ENCODE data around the gene CBLC.

CBLC gene

DNA sequence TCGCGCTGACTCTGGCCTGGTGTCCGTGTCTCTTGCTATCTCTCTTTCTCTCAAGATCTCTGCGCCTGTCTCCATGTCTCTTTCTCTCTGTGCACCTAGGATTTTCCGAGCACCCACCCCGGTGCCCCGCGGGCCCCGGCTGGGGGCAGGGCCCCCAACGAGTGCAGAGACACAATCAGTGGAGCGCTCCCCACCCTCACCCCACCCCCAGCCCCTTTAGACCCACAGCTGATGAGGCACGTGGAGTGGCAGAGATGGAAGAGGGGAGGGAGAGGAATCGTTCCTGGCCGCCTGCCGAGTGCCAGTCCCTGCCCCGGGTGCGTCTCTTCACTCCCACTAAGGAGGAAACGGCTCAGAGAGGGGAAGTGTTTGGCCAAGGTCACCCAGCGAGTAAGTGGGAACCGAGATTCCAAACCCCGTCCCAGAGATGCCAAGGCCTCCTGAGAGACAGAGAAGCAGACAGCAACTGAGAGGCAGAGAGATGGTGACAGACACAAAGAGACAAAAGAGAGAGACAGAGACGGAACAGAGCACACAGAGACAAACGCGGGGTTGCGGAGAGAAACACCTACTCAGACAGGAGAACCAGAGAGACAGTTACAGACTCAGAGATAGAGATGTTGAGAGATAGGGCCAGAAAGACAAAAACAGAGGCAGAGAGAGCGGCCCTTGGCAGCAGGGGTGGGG is 29.8 kb upstream of the CBLC start:
- peak overlapping the region; percentile 95 for H3K56ac ChIP-seq (ENCODE audit: low read length)
- no peak overlapping the region for H3K23ac ChIP-seq (ENCODE audit: low read length)
- H2AK5ac ChIP-seq (ENCODE audit: low read length): no peak overlapping the region
- peak overlapping the region; percentile 95 for H3K4me2 ChIP-seq (ENCODE audit: low read length)
- H3K79me2 ChIP-seq (ENCODE audit: control insufficient read depth, insufficient read depth, low read length): no peaks in the 10 kb centered on the region
- H3K4me3 ChIP-seq (ENCODE audit: low read length): peak overlapping the region; percentile 71
- WGBS (ENCODE audit: extremely low coverage, insufficient coverage, low lambda C conversion rate): no CpG with 5 or more reads among the region's 26 CpGs
- no peaks in the 10 kb centered on the region for H3K79me1 ChIP-seq (ENCODE audit: low read length)
- no peak overlapping the region for H4K8ac ChIP-seq (ENCODE audit: low read depth, low read length)
- H3K36me3 ChIP-seq (ENCODE audit: control insufficient read depth, insufficient read depth, low read length): no peaks in the 10 kb centered on the region
- no peak overlapping the region for H2BK5ac ChIP-seq (ENCODE audit: low read length)
- H3K18ac ChIP-seq (ENCODE audit: low read length): peak overlapping the region; percentile 95
- H3K9ac ChIP-seq (ENCODE audit: low read length): peak overlapping the region; percentile 55
- H3K27me3 ChIP-seq (ENCODE audit: insufficient read depth, low read length, poor library complexity): peaks cover 3% of the 10 kb centered on the region
- H3K4ac ChIP-seq (ENCODE audit: low read depth, low read length): no peak overlapping the region
- no peak overlapping the region for H2BK120ac ChIP-seq (ENCODE audit: low read depth, low read length)
- no peak overlapping the region for H2BK15ac ChIP-seq (replicated peaks; ENCODE audit: low read depth)
- DNase-seq: peak; percentile 79
- H3K4me1 ChIP-seq (ENCODE audit: control insufficient read depth, low read depth, low read length): peaks cover under 1% of the 10 kb centered on the region
- no peak overlapping the region for H3K27ac ChIP-seq (ENCODE audit: low read depth, low read length)
- H4K5ac ChIP-seq (ENCODE audit: low read length): no peak overlapping the region

GRCh38 chr19:44748426-44749254 is 29.1 kb upstream of the CBLC start, which contains the start of gene BCL3:
Gene BCL3, plus strand, starts transcription at chr19:44748708. Its CDS starts 83 bp downstream, at chr19:44748791.
- Histone ChIP-seq H3K56ac (ENCODE audit: low read length) (peak within 1 kb of the TSS; percentile 95), H3K4me3 (ENCODE audit: low read length) (peak within 1 kb of the TSS; percentile 71), H2BK15ac (replicated peaks; ENCODE audit: low read depth) (no peak within 1 kb of the TSS), H3K4me2 (ENCODE audit: low read length) (peak within 1 kb of the TSS; percentile 95), H3K27ac (ENCODE audit: low read depth, low read length) (no peak within 1 kb of the TSS), H3K18ac (ENCODE audit: low read length) (peak within 1 kb of the TSS; percentile 95), H3K79me1 (ENCODE audit: low read length) (no peaks in the 10 kb centered on the region), H2AK5ac (ENCODE audit: low read length) (no peak within 1 kb of the TSS), H4K5ac (ENCODE audit: low read length) (no peak within 1 kb of the TSS), H3K79me2 (ENCODE audit: control insufficient read depth, insufficient read depth, low read length) (no peaks in the 10 kb centered on the region), H3K9ac (ENCODE audit: low read length) (peak within 1 kb of the TSS; percentile 71), H3K4me1 (ENCODE audit: control insufficient read depth, low read depth, low read length) (peaks cover 3% of the 10 kb centered on the region), H4K8ac (ENCODE audit: low read depth, low read length) (no peak within 1 kb of the TSS), H3K4ac (ENCODE audit: low read depth, low read length) (peak within 1 kb of the TSS; percentile 56), H2BK5ac (ENCODE audit: low read length) (no peak within 1 kb of the TSS), H2BK120ac (ENCODE audit: low read depth, low read length) (no peak within 1 kb of the TSS), H3K27me3 (ENCODE audit: insufficient read depth, low read length, poor library complexity) (peaks cover 3% of the 10 kb centered on the region), H3K23ac (ENCODE audit: low read length) (no peak within 1 kb of the TSS), H3K36me3 (ENCODE audit: control insufficient read depth, insufficient read depth, low read length) (no peaks in the 10 kb centered on the region)
- WGBS (ENCODE audit: extremely low coverage, insufficient coverage, low lambda C conversion rate): no CpG with 5 or more reads among the region's 88 CpGs
- DNase-seq: no peak

DNA sequence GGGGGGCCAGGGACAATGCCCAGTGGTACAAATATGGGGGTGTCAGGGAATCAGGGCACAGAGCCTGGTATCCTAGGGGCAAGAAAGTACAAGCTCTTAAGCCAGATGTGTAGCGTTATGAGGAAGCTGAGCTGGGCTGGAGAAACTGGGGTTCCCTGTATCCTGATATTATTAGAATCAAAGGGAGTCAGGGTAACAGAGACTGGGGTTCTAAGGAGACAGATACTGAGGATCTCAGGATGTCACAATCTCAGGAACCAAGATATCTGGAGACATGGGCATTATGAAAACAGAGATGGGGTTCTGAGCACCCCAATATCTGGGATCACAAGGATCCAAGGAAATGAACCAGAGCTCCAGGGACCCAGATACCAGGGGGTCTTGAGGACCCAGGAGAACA is 28.4 kb upstream of the CBLC start:
- peaks cover 3% of the 10 kb centered on the region for H3K4me1 ChIP-seq (ENCODE audit: control insufficient read depth, low read depth, low read length)
- no peaks in the 10 kb centered on the region for H3K36me3 ChIP-seq (ENCODE audit: control insufficient read depth, insufficient read depth, low read length)
- no peak overlapping the region for H2BK120ac ChIP-seq (ENCODE audit: low read depth, low read length)
- H4K8ac ChIP-seq (ENCODE audit: low read depth, low read length): no peak overlapping the region
- no peak overlapping the region for H3K23ac ChIP-seq (ENCODE audit: low read length)
- H2BK15ac ChIP-seq (replicated peaks; ENCODE audit: low read depth): no peak overlapping the region
- no peak overlapping the region for H3K9ac ChIP-seq (ENCODE audit: low read length)
- peak overlapping the region; percentile 82 for H3K56ac ChIP-seq (ENCODE audit: low read length)
- no peak overlapping the region for H3K27ac ChIP-seq (ENCODE audit: low read depth, low read length)
- no peaks in the 10 kb centered on the region for H3K79me1 ChIP-seq (ENCODE audit: low read length)
- no peak overlapping the region for H2BK5ac ChIP-seq (ENCODE audit: low read length)
- no peak for DNase-seq
- no peak overlapping the region for H4K5ac ChIP-seq (ENCODE audit: low read length)
- H3K4me2 ChIP-seq (ENCODE audit: low read length): no peak overlapping the region
- H3K27me3 ChIP-seq (ENCODE audit: insufficient read depth, low read length, poor library complexity): peaks cover 3% of the 10 kb centered on the region
- no peak overlapping the region for H3K4me3 ChIP-seq (ENCODE audit: low read length)
- no peak overlapping the region for H3K4ac ChIP-seq (ENCODE audit: low read depth, low read length)
- no peaks in the 10 kb centered on the region for H3K79me2 ChIP-seq (ENCODE audit: control insufficient read depth, insufficient read depth, low read length)
- WGBS (ENCODE audit: extremely low coverage, insufficient coverage, low lambda C conversion rate): no CpG with 5 or more reads among the region's 1 CpG
- H3K18ac ChIP-seq (ENCODE audit: low read length): peak overlapping the region; percentile 95
- H2AK5ac ChIP-seq (ENCODE audit: low read length): no peak overlapping the region

DNA sequence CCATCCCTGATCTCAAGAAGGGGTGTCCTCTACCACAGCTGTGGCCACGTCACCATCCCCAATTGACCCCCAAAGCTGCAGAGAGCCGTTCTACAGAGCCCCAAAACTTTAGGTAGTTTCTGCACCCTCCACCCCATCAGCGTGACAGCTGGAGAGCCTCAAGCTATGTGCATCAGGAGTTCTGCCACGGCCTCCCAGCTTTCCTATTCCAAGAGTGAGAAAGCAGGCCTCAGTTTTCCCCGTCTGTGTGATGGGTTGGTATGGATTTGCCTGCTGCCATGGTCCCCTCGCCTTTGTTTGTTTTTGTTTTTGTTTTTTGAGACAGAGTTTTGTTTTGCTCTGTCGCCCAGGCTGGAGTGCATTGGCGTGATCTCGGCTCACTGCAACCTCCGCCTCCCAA is 27.7 kb upstream of the CBLC start:
- Histone ChIP-seq H3K4ac (ENCODE audit: low read depth, low read length) (no peak overlapping the region), H3K4me3 (ENCODE audit: low read length) (no peak overlapping the region), H3K27me3 (ENCODE audit: insufficient read depth, low read length, poor library complexity) (peaks cover 3% of the 10 kb centered on the region), H2BK120ac (ENCODE audit: low read depth, low read length) (no peak overlapping the region), H3K27ac (ENCODE audit: low read depth, low read length) (no peak overlapping the region), H2BK15ac (replicated peaks; ENCODE audit: low read depth) (no peak overlapping the region), H3K56ac (ENCODE audit: low read length) (no peak overlapping the region), H3K36me3 (ENCODE audit: control insufficient read depth, insufficient read depth, low read length) (no peaks in the 10 kb centered on the region), H3K4me2 (ENCODE audit: low read length) (no peak overlapping the region), H2BK5ac (ENCODE audit: low read length) (no peak overlapping the region), H3K4me1 (ENCODE audit: control insufficient read depth, low read depth, low read length) (peaks cover 3% of the 10 kb centered on the region), H3K18ac (ENCODE audit: low read length) (no peak overlapping the region), H3K23ac (ENCODE audit: low read length) (no peak overlapping the region), H3K9ac (ENCODE audit: low read length) (no peak overlapping the region), H3K79me2 (ENCODE audit: control insufficient read depth, insufficient read depth, low read length) (no peaks in the 10 kb centered on the region), H4K8ac (ENCODE audit: low read depth, low read length) (no peak overlapping the region), H2AK5ac (ENCODE audit: low read length) (no peak overlapping the region), H4K5ac (ENCODE audit: low read length) (no peak overlapping the region), H3K79me1 (ENCODE audit: low read length) (no peaks in the 10 kb centered on the region)
- DNase-seq: no peak
- no CpG with 5 or more reads among the region's 10 CpGs for WGBS (ENCODE audit: extremely low coverage, insufficient coverage, low lambda C conversion rate)

DNA sequence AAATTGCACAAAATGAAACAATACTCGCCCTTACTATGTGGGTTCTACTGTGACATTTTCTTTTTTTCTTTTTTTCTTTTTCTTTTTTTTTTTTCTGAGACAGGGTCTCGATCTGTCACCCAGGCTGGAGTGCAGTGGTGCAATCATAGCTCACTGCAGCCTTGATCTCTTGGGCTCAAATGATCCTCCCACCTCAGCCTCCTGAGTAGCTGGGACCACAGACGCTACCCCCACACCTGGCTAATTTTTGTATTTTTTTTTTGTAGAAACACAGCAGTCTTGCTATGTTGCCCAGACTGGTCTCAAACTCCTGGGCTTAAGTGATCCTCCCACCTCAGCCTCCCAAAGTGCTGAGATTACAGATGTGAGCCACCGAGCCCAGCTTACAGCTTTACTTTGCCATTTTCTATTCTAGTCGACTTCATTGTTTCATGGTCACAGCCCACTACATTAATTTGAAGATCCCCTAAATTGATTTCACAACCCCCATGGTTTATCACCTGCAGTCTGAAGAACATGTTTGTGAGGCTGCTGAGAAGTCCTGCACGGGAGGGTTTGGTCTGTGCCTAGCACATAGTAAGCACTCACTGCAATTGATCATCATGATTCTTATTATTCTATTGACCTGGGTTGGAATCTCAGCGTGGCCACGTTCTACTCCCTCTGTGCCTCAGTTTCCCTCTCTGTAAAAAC is 25.4 kb upstream of the CBLC start:
- Histone ChIP-seq H3K18ac (ENCODE audit: low read length) (no peak overlapping the region), H2AK5ac (ENCODE audit: low read length) (no peak overlapping the region), H3K56ac (ENCODE audit: low read length) (no peak overlapping the region), H3K23ac (ENCODE audit: low read length) (no peak overlapping the region), H2BK5ac (ENCODE audit: low read length) (no peak overlapping the region), H3K79me2 (ENCODE audit: control insufficient read depth, insufficient read depth, low read length) (no peaks in the 10 kb centered on the region), H2BK15ac (replicated peaks; ENCODE audit: low read depth) (no peak overlapping the region), H3K4me2 (ENCODE audit: low read length) (no peak overlapping the region), H2BK120ac (ENCODE audit: low read depth, low read length) (no peak overlapping the region), H3K4me1 (ENCODE audit: control insufficient read depth, low read depth, low read length) (peaks cover 3% of the 10 kb centered on the region), H3K9ac (ENCODE audit: low read length) (no peak overlapping the region), H3K4me3 (ENCODE audit: low read length) (no peak overlapping the region), H4K8ac (ENCODE audit: low read depth, low read length) (no peak overlapping the region), H3K36me3 (ENCODE audit: control insufficient read depth, insufficient read depth, low read length) (no peaks in the 10 kb centered on the region), H3K27me3 (ENCODE audit: insufficient read depth, low read length, poor library complexity) (peaks cover 14% of the 10 kb centered on the region), H4K5ac (ENCODE audit: low read length) (no peak overlapping the region), H3K27ac (ENCODE audit: low read depth, low read length) (no peak overlapping the region), H3K79me1 (ENCODE audit: low read length) (no peaks in the 10 kb centered on the region), H3K4ac (ENCODE audit: low read depth, low read length) (no peak overlapping the region)
- no peak for DNase-seq
- WGBS (ENCODE audit: extremely low coverage, insufficient coverage, low lambda C conversion rate): no CpG with 5 or more reads among the region's 8 CpGs

Data from mesendoderm (in vitro differentiated cells).